Kidney epithelial cell (primary cell): Measurements from ENCODE around the gene AP3D1. TPM values are rescaled to one million over a fixed set of nuclear protein-coding genes. Genes with fewer than 3 reads are reported as not detected.
A peak's percentile ranks its signal among the peaks of the same experiment; 100 is the strongest.
"Not testable (repeated sequence)": the region's sequence is repeated elsewhere in the genome, so short reads cannot be mapped to it uniquely, and the experiment has no call there.

Source experiments
- DNase-seq: peaks from one replicate; pipeline ENCODE4 v3.0.0-alpha.2; 2010; ENCODE audit warnings: low read depth
- H3K27me3 ChIP-seq: 2 replicates; pipeline ENCODE4 v1.6.0; 2011; ENCODE audit warnings: low read length; ENCODE audit not compliant: control insufficient read depth, insufficient read depth
- H3K36me3 ChIP-seq: 2 replicates; pipeline ENCODE4 v1.5.1; 2011; ENCODE audit warnings: low read length; ENCODE audit not compliant: control insufficient read depth, insufficient read depth
- H3K4me3 ChIP-seq: 2 replicates; pipeline ENCODE4 v1.5.1; 2011; ENCODE audit warnings: low read depth, mild to moderate bottlenecking, control low read depth, low read length
- CTCF ChIP-seq: IDR thresholded peaks from 2 replicates; pipeline ENCODE4 v1.5.1; 2011; ENCODE audit warnings: mild to moderate bottlenecking, moderate library complexity, low read length, control low read depth, inconsistent platforms; ENCODE audit not compliant: insufficient read depth, poor library complexity, severe bottlenecking
- total RNA-seq: library from RNA; depleted of rRNA; stranded (reverse); fragments of >200 nt; gene quantifications from 2 replicates; pipeline ENCODE4 v1.2.3, GENCODE V29; 2015

Gene AP3D1
- 178 and 194 TPM in 2 replicates for total RNA-seq

GRCh38 chr19:2151339-2152229 is at the start of gene AP3D1:
Gene AP3D1, minus strand, starts transcription at chr19:2151566. Its CDS starts 232 bp downstream, at chr19:2151334.
- TF ChIP-seq CTCF: no peak
- Histone ChIP-seq H3K4me3 (peak within 1 kb of the TSS; percentile 99), H3K36me3 (no peaks in the 10 kb centered on the region), H3K27me3 (no peaks in the 10 kb centered on the region)
- DNase-seq: peak; percentile 95

- DNase-seq, H3K36me3 ChIP-seq, H3K4me3 ChIP-seq, H3K27me3 ChIP-seq: not testable (repeated sequence)
These were observed 49.4 kb upstream of the AP3D1 start for GRCh38 chr19:2200624-2201294.

- Histone ChIP-seq H3K4me3 (no peak overlapping the region), H3K36me3 (peaks cover 2% of the 10 kb centered on the region), H3K27me3 (no peaks in the 10 kb centered on the region)
- TF ChIP-seq CTCF: no peak
- no peak for DNase-seq
These were observed 48.7 kb upstream of the AP3D1 start for GRCh38 chr19:2199861-2200623.

- peaks cover 3% of the 10 kb centered on the region for H3K36me3 ChIP-seq
- TF ChIP-seq CTCF: peak; percentile 31
- H3K27me3 ChIP-seq: no peaks in the 10 kb centered on the region
- H3K4me3 ChIP-seq: no peak overlapping the region
- DNase-seq: no peak
These were observed 47.8 kb upstream of the AP3D1 start for GRCh38 chr19:2199215-2199614.

- H3K36me3 ChIP-seq: peaks cover 2% of the 10 kb centered on the region
- DNase-seq: no peak
- no peak overlapping the region for H3K4me3 ChIP-seq
- H3K27me3 ChIP-seq: no peaks in the 10 kb centered on the region
- TF ChIP-seq CTCF: no peak
These were observed 47.0 kb upstream of the AP3D1 start for GRCh38 chr19:2198317-2198716.

GRCh38 chr19:2197270-2197669 is 45.9 kb upstream of the AP3D1 start:
- Histone ChIP-seq H3K27me3 (no peaks in the 10 kb centered on the region), H3K4me3 (no peak overlapping the region), H3K36me3 (peaks cover 2% of the 10 kb centered on the region)
- no peak for TF ChIP-seq CTCF
- DNase-seq: no peak
